Activated T-cell treated with anti-CD3 and anti-CD28 coated beads, Interleukin-2, amount 50 U/mL, for 1 hour (primary cell): ENCODE data around the gene NDUFA13.

Source experiments
- DNase-seq: peaks from one replicate; pipeline ENCODE4 v3.0.0-alpha.2; 2020

The NDUFA13 gene

DNA sequence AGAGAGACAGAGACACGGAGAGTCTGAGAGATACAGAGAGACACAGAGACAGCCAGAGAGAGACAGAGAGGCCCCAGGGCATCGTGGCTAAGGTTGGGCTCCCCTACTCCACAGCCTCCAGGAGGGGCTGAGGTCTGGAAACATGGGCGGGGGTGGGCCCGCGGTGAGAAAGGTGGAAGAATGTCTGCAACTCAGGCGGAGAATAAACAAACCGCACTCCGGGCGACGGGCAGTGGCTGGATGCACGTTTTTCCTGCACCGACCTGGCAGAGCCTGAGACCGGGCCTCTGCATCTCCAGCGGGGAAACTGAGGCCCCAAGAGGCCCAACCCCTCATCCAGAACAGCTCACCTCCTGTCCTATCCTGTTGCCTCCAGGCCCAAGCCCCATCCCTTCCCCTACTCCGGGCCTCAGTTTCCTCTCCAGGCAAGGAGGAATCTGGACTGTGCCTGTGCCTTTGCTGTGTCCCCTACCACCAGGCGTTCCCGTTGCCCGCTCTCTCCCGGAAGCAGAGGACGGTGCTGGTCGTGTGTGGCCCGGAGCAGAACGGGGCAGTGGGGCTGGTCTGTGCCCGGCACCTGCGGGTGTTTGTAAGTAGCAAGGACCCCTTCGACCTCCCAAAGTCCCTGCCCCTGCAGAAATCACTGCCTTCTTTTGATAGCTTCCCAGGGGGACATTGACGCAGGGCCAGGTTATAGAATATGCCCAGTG lies 18.7 kb downstream of the NDUFA13 start:
- DNase-seq: no peak

DNA sequence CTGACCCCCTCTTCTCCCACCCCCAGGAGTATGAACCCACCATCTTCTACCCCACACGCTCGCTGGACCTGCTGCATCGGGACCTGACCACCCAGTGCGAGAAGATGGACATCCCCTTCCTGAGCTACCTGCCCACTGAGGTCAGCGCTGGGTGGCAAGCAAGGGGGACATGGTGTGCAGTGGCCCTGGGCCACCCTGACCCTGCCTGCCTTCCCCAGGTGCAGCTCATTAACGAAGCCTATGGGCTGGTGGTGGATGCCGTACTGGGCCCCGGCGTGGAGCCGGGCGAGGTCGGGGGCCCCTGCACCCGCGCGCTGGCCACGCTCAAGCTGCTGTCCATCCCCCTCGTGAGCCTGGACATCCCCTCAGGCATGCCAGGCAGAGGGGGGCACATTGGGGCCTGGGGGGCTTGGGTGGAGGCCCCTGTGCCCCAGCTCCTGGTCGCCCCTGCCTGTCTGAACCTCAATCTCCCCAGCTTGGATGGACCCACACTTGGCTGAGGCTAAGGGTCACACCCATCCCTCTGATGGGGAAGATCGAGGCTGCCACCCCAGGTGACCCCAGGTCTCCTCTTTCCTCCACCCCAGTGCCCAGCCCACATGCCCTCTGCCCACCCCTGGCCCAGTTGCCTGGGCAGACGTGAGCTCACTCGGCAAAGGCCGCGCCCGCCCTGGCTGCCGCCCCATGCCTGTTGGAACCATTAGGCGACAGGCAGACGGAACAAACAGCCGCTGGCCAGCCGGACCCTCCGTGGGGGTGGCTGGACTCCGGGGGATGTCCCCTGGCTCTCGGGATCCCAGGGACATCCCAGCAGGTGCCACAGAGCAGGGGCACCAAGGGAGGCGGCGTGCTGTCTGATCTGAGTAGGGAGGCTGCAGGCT lies 19.5 kb downstream of the NDUFA13 start:
- no peak for DNase-seq

DNA sequence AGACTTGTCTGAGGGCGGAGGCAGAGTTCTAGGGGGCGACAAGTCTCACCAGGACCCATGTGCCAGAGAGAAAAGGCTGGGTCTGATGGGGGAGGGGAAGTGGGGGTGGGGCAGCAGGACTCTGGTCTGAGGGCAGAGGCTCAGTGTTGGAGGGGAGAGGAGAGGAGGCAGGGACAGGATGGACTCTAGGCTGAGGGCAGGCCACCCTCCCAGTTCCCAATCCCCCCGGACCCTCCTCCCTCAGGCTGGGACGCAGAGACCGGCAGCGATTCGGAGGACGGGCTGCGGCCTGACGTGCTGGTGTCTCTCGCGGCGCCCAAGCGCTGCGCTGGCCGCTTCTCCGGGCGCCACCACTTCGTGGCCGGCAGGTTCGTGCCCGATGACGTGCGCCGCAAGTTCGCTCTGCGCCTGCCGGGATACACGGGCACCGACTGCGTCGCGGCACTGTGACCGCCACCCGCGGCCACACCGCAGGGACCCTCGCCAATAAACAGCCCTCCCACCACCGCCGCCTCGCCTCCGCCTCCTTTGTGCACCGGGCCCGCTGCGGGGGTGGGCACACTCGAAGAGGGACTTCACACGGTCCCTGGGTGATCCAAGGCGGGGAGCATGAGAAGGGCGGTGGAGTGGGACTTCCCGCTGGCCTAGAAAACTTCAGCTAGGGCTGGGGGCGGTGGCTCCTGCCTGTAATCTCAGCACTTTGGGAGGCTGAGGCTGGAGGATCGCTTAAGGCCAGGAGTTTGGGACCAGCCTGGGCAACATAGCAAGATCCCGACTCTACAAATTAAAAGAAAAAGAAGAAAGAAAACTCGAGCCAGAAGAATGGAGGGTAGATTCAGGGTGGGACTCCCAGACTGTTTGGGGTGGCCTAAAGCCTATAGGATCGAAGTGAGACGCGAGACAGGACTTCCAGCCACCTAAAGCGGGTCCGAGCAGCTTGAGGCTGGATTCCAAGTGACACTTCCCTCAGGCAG lies 21.3 kb downstream of the NDUFA13 start:
- DNase-seq: peak; percentile 38

DNA sequence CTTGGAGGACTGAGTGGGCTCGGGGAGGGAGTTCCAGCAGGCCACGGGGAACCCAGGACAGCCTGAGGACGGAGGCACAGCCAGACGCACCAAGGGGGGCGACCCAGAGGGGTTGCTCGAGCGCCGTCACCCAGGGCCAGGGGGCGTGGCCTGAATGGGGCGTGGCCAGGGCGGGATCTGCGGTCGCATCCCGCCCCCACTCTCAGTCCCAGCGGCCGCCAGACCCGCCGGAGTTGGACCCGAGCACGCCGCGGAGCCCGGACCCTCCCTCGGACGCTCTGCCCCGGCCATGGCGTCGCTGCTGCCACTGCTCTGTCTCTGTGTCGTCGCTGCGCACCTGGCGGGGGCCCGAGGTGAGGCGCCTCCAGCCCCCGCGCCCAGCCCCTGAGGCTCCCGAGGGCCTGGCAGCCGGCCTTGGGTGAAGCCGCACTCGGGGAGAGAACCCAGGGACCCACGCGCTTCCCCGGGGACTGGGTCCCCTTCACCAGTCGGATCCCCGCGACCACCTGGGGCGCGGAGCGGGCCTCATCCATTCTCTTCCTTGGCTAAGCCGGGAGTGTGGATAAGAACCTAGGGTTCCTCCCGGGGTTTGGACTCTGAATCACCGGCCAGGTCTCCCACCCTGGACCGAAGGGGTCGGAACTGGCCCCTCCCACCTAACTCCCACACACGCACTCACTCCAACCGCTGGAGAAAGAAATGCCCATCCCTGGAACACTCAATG lies 22.2 kb downstream of the NDUFA13 start, which contains the start of gene CILP2:
CILP2 (plus strand) TSS at position 205 of the 724 bp plus-strand sequence; CDS start at position 290, 85 bp downstream.
- peak; percentile 62 for DNase-seq

DNA sequence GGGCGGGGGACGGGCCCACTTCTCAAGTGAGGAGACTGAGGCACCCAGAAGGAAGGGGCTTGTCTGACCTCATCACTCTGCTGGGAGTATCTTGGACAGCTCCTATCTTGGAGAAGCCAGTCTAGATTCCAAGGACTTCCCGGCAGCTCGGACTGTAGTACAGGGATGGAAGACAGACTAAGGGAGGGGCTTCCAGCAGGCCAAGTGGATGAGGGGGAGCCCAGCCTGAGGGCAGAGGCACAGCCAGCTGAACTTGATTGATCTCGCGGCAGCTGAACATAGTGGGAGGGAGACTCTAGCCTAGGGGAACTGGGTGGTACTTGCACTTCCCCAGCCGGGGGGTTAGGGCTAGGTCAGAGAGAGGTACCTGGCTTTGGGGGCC lies 22.8 kb downstream of the NDUFA13 start:
- no peak for DNase-seq

DNA sequence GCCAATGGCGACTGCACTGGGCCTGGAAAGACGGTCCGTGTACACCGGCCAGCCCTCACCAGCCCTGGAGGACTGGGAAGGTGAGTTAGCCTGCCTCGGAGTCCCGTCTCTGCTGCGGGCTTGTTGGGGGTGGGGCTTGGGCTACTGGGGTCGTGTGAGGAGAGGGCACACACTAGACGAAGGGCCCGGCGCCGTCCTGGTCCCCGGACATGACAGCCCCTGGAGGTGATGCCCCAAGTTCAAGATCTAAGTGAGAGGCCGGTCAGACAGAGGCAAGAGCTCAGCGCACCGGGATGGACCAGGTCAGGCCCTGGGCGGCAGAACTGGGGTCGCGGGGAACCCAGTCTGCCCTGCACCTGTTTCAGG lies 23.7 kb downstream of the NDUFA13 start:
- DNase-seq: no peak

DNA sequence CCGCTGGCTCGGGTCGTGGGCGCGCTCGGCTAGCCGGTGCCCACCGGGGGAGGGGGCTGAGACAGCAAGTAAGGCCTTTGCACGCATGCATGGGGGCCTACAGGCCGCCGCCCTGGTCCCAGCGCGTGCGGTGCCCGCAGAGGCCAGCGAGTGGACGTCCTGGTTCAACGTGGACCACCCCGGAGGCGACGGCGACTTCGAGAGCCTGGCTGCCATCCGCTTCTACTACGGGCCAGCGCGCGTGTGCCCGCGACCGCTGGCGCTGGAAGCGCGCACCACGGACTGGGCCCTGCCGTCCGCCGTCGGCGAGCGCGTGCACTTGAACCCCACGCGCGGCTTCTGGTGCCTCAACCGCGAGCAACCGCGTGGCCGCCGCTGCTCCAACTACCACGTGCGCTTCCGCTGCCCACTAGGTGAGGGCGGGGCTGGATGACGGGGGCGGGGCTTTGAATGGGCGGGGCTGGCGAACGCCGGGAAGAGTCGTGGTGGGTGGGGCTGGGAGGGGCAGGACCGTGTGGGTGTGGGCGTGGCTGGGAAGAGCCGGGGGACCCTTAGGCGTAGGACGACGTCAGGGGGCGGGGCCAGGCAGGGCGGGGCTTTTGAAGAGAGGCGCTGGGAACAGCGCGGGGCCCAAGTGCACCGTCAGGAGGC lies 24.2 kb downstream of the NDUFA13 start:
- peak; percentile 70 for DNase-seq

DNA sequence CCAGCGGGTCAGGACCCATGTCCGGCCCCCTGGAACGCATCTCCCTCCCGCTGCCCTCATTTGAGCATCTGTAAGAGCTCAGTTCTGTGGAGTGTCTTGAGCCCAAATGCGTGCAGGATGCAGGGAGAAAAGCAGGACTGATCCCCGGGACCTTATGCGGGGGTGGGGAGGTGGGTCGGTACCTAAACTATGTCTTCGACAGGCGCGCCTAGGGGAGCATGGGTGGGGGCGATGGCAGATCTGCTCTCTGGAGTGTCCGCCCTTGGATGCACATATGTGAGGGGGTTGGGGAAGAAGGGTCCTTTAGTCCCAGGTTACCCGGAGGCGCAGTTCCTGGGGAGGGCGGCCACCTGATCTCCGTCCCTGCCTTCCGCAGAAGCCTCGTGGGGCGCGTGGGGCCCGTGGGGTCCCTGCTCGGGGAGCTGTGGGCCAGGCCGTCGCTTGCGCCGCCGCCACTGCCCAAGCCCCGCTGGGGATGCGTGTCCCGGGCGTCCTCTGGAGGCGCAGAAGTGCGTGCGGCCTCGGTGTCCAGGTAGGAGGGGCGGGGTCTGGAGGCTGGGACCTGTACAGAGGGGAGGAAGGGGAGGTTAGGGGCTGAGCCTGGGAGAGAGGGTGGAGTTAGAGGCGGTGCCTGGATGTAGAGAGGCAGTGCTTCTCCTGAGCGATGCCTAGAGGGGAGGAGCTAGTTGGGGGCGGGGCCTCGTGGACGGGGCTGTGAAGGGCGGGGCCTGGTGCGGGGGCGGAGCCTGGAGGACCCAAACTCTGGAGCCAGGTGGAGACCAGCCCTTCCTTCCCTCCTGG lies 24.9 kb downstream of the NDUFA13 start:
- DNase-seq: peak; percentile 75

DNA sequence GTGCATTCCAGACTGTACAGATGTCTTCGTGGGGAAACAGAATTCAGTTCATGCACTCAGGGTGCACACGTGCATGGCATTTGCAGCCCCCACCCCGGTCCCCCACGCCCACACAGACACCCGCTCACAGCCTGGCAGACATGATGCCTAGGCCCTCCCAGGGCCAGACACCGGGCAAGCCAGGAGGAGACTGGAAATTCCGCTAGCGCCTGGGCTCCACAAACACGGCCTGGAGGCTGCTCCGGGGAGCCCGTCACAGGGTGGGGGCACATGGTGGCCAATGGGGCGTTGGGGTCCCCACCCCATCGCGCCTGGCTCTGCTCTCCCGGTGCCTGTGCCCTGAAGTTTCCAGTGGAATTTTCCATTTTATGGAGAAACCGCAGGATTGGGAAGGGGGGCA lies 25.6 kb downstream of the NDUFA13 start:
- DNase-seq: no peak

DNA sequence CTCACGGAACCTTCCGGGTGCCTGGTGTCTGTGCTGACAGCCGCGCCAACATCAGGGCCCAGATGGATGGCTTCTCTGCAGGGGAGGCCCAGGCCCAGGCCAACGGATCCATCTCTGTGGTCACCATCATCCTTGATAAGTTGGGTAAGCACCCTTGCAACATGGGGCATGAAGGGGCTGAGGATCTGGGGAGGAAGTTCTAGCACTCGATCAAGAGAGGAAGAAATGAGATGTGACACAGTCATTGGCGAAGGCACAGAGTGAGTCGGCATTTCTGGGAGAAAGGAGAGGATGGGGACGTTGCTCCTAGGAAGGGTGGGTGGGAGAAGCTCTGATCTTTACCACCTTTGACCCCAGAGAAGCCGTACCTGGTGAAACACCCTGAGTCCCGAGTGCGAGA lies 26.5 kb downstream of the NDUFA13 start:
- no peak for DNase-seq

DNA sequence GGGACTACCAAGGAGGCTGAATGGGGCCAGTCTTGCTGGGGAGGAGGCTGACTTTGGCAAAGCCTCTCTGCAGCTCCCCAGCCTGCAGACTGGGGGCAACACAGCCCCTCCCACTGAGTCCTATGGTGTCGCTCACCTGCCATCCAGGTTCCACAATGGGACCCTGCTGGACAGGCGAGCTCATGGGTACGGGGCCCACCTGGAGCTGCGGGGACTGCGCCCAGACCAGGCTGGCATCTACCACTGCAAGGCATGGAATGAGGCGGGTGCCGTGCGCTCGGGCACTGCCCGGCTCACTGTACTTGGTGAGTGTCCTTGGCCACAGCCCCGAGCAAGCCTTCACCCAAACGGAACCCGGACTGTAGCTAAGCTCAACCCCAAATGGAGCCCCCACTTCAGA lies 27.1 kb downstream of the NDUFA13 start:
- DNase-seq: no peak

DNA sequence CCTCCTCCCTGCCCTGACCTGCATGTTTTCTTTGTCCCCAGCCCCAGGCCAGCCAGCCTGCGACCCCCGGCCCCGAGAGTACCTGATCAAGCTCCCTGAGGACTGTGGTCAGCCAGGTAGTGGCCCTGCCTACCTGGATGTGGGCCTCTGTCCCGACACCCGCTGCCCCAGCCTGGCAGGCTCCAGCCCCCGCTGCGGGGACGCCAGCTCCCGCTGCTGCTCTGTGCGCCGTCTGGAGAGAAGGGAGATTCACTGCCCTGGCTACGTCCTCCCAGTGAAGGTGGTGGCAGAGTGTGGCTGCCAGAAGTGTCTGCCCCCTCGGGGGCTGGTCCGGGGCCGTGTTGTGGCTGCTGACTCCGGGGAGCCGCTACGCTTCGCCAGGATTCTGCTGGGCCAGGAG lies 27.6 kb downstream of the NDUFA13 start:
- no peak for DNase-seq

DNA sequence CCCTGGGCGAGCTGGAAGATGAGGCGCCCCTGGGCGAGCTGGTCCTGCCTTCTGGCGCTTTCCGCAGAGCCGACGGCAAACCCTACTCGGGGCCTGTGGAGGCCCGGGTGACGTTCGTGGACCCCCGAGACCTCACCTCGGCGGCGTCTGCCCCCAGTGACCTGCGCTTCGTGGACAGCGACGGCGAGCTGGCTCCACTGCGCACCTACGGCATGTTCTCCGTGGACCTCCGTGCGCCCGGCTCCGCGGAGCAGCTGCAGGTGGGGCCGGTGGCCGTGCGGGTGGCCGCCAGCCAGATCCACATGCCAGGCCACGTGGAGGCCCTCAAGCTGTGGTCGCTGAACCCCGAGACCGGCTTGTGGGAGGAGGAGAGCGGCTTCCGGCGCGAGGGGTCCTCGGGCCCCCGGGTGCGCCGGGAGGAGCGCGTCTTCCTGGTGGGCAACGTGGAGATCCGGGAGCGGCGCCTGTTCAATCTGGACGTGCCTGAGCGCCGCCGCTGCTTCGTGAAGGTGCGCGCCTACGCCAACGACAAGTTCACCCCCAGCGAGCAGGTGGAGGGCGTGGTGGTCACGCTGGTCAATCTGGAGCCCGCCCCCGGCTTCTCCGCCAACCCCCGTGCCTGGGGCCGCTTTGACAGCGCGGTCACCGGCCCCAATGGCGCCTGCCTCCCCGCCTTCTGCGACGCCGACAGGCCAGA lies 28.4 kb downstream of the NDUFA13 start:
- no peak for DNase-seq

DNA sequence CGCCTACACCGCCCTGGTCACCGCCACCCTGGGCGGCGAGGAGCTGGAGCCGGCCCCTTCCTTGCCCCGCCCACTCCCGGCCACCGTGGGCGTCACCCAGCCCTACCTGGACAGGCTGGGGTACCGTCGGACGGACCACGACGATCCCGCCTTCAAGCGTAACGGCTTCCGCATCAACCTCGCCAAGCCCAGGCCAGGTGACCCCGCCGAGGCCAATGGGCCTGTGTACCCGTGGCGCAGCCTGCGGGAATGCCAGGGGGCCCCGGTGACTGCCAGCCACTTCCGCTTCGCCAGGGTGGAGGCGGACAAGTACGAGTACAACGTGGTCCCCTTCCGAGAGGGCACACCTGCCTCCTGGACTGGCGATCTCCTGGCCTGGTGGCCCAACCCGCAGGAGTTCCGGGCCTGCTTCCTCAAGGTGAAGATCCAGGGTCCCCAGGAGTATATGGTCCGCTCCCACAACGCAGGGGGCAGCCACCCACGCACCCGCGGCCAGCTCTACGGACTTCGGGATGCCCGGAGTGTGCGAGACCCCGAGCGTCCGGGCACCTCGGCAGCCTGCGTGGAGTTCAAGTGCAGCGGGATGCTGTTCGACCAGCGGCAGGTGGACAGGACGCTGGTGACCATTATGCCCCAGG lies 29.0 kb downstream of the NDUFA13 start:
- DNase-seq: no peak

DNA sequence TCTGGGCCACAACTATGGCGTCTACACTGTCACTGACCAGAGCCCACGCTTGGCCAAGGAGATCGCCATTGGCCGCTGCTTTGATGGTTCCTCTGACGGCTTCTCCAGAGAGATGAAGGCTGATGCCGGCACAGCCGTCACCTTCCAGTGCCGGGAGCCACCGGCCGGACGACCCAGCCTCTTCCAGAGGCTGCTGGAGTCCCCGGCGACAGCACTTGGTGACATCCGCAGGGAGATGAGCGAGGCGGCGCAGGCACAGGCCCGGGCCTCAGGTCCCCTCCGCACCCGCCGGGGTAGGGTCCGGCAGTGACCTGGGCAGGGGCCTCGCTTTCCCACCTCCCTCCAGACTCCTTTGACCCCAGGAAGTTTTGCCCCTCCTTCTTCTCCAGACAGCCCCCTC lies 29.7 kb downstream of the NDUFA13 start:
- no peak for DNase-seq

DNA sequence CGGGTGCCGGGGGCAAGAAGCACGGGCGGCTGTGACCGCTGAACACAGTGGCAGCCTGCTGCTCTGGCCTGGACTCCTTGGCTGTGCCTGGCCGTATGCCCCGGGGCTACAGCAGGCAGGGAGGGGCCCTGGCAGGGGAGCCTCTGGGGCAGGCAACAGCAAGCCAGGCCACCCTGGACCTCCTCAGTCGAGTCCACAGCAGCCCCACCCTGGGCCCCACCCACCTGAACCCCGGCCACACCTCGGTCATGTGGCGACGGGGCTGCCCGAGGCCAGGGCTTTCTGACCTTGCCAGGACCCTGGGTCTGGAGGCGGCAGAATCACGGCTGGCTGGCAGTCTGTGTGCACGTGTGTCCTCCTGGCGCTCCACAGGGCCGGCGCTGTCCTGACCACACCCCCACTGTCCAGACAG lies 30.7 kb downstream of the NDUFA13 start:
- DNase-seq: no peak

DNA sequence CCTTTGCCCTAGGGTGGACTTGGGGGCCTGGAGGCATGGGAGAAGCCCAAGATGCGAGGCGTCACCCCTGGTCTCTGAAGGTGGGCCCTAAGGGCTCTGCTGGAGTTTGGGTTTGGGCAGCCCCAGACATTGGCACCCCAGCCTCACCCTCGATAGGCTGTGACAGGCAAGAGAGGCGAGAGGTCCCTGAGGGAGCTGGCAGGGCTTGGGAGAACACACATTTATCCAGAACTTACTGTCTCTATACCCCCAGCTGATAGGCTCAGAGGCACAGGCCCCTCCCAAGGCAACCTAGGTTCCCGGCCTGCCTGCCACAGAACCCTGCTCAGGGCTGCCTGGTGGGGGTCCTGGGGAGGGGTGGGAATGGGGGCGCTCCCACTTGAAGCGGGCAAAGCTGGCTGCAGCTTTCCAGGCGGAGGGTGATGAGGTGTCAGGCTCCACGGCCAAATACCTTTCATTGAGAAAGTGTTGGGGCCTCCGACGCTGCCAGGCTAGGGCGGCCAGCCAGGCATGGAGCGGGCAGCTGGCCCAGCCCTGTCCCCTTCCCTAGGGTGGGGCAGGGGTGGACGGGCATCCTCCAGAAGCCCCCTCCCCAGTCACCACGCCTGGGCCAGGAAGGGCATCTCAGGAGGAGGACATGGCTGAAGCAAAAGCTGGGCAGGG lies 31.8 kb downstream of the NDUFA13 start:
- DNase-seq: no peak

DNA sequence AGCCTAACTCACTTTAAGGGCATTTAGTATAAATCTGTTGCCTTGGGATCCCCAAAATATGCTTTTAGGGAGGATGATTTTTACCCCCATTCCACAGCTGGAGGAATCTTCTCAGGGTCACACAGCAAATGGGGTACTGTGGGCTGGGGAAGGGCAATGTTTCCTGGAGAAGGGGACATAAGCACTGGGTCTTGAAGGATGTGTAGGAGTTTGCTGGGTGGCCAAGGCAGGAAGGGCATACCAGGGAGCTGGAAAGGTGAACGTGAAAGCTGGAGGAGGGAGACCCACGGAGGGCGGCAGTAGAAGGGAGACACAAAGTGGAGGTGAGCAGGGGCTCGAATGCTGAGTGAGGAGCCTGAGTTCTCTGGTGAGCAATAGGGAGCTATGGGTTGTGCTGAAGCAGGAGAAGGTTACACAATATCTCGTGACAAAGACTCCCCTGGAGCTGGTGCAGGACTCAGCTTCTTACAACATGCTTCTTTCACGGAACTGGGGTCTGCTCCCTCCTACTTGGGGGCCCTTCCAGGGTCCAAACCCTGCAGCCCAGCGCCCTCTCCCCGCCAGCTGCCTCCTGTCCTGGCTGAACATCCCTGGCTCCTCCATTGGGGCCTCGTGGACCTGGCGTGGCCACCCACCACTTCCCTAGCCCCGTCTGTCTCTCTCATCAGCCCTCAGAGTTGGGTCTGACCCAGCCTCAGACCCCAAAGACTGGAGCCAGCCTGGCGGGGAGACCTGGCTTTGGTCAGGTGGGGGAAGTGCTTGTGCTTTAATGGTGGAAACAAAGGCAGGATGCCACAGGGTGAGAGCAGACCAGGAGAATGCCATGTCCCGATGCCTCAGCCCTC lies 33.1 kb downstream of the NDUFA13 start:
- DNase-seq: no peak
